Nephron progenitor cell (in vitro differentiated cells): ENCODE measurements around the gene INTS1.

ENCODE experiments used
- DNase-seq: peaks from one replicate; pipeline ENCODE4 v3.0.0; 2021
- H3K27ac Mint-ChIP-seq: 2 replicates; pipeline ENCODE4 v1.8.0; 2021; ENCODE audit warnings: mild to moderate bottlenecking, moderate library complexity, mixed read lengths
- H3K27me3 Mint-ChIP-seq: 2 replicates; pipeline ENCODE4 v1.8.0; 2021; ENCODE audit warnings: mild to moderate bottlenecking, low read depth, mixed read lengths; ENCODE audit not compliant: poor library complexity
- H3K36me3 Mint-ChIP-seq: 2 replicates; pipeline ENCODE4 v1.8.0; 2021; ENCODE audit warnings: low read depth, mixed read lengths
- H3K4me1 Mint-ChIP-seq: 2 replicates; pipeline ENCODE4 v1.8.0; 2021; ENCODE audit warnings: mixed read lengths
- H3K4me3 Mint-ChIP-seq: 2 replicates; pipeline ENCODE4 v1.8.0; 2021; ENCODE audit warnings: mild to moderate bottlenecking, moderate library complexity, mixed read lengths
- H3K9me3 Mint-ChIP-seq: 2 replicates; pipeline ENCODE4 v1.8.0; 2021; ENCODE audit warnings: mild to moderate bottlenecking, moderate library complexity, mixed read lengths
- CTCF ChIP-seq: fragments of 200-600 bp; sonication (generic); IDR thresholded peaks from 2 replicates; pipeline ENCODE4 v1.5.0; 2021; ENCODE audit warnings: antibody characterized with exemption

INTS1 gene

GRCh38 chr7:1529383-1530116 lies 25.4 kb upstream of the INTS1 start:
- Mint-ChIP-seq H3K9me3 (no peaks in the 10 kb centered on the region), H3K27ac (no peak overlapping the region), H3K4me3 (no peak overlapping the region), H3K4me1 (peaks cover 36% of the 10 kb centered on the region), H3K27me3 (peaks cover 62% of the 10 kb centered on the region), H3K36me3 (no peaks in the 10 kb centered on the region)
- no peak for TF ChIP-seq CTCF
- DNase-seq, result peak; percentile 5

- no peaks in the 10 kb centered on the region for H3K36me3 Mint-ChIP-seq
- no peak for TF ChIP-seq CTCF
- no peak for DNase-seq
- H3K4me1 Mint-ChIP-seq, result peaks cover 18% of the 10 kb centered on the region
- H3K27me3 Mint-ChIP-seq, result peaks cover 68% of the 10 kb centered on the region
- H3K9me3 Mint-ChIP-seq, result no peaks in the 10 kb centered on the region
- H3K4me3 Mint-ChIP-seq, result no peak overlapping the region
- H3K27ac Mint-ChIP-seq, result no peak overlapping the region
Observed at GRCh38 chr7:1526271-1526754, 22.1 kb upstream of the INTS1 start.

DNA sequence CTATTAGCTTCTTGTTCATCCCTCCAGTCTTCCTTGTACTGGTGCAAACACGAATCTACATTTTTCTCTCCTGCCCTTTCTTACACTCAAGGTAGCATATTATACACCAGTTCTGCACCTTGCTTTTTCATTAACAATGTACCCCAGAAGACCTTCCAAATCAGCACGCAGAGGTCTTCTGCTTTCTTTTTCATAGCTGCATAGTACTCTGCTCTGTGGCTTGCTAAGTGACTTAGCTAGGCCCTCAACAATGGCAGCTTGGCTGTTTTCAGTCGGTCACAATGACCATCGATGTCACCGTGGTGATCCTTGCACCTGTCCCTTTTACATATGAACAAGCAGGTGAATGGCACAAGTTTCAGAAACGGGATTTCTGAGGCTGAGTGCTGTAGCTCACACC lies 21.2 kb upstream of the INTS1 start:
- no peak overlapping the region for H3K27ac Mint-ChIP-seq

DNA sequence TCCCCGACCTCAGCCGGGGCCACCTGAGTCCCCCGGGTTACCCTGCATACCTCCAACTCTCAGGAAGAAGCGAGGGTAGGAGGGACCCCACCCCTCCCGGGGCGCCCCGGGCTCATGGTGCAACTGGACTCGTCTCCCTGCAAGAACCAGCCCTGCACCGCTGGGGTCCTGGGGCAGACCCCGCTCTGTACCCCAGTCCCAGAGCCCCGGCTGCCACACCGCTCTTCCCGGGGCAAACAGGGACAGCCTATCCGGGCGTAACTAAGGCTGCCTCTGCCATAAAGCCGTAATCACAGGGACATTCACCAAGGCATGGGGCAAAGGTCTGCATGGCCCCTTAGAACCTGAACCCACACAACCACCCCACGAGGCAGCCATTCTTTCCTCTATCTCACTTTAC lies 19.7 kb upstream of the INTS1 start:
- peaks cover 67% of the 10 kb centered on the region for H3K27me3 Mint-ChIP-seq
- no peak for TF ChIP-seq CTCF
- H3K27ac Mint-ChIP-seq, result no peak overlapping the region
- peaks cover 6% of the 10 kb centered on the region for H3K36me3 Mint-ChIP-seq
- no peak for DNase-seq
- H3K4me3 Mint-ChIP-seq, result no peak overlapping the region
- H3K9me3 Mint-ChIP-seq, result peaks cover 18% of the 10 kb centered on the region
- H3K4me1 Mint-ChIP-seq, result peaks cover 18% of the 10 kb centered on the region

More for the DNA sequence above, 21.2 kb upstream of the INTS1 start:
- Mint-ChIP-seq H3K36me3 (no peaks in the 10 kb centered on the region), H3K4me3 (no peak overlapping the region), H3K9me3 (peaks cover 3% of the 10 kb centered on the region), H3K4me1 (peaks cover 18% of the 10 kb centered on the region), H3K27me3 (peaks cover 70% of the 10 kb centered on the region)
- TF ChIP-seq CTCF, result no peak
- no peak for DNase-seq

- peaks cover 6% of the 10 kb centered on the region for H3K36me3 Mint-ChIP-seq
- peaks cover 18% of the 10 kb centered on the region for H3K4me1 Mint-ChIP-seq
- peaks cover 20% of the 10 kb centered on the region for H3K9me3 Mint-ChIP-seq
- peaks cover 62% of the 10 kb centered on the region for H3K27me3 Mint-ChIP-seq
- DNase-seq, result no peak
- TF ChIP-seq CTCF, result no peak
- no peak overlapping the region for H3K27ac Mint-ChIP-seq
- no peak overlapping the region for H3K4me3 Mint-ChIP-seq
Observed at GRCh38 chr7:1523208-1523607, 19.0 kb upstream of the INTS1 start.

GRCh38 chr7:1521456-1521855 lies 17.3 kb upstream of the INTS1 start:
- H3K4me3 Mint-ChIP-seq, result no peak overlapping the region
- no peak overlapping the region for H3K27ac Mint-ChIP-seq
- peaks cover 6% of the 10 kb centered on the region for H3K36me3 Mint-ChIP-seq
- H3K27me3 Mint-ChIP-seq, result peaks cover 49% of the 10 kb centered on the region
- peaks cover 20% of the 10 kb centered on the region for H3K9me3 Mint-ChIP-seq
- peaks cover 16% of the 10 kb centered on the region for H3K4me1 Mint-ChIP-seq
- no peak for TF ChIP-seq CTCF
- DNase-seq, result no peak
